Esophagus muscularis mucosa (tissue), 4 donors: Measurements from ENCODE around the gene KRTAP10-4.
"Not testable (repeated sequence)": the region's sequence is repeated elsewhere in the genome, so short reads cannot be mapped to it uniquely, and the experiment has no call there.

ENCODE experiments used
- EP300 ChIP-seq: sonication (generic); formaldehyde crosslinking; IDR thresholded peaks from one replicate; pipeline ENCODE4 v1.6.1; 2017; ENCODE audit warnings: antibody characterized with exemption
- POLR2A ChIP-seq: fragments of 450-650 bp; IDR thresholded peaks from one replicate; pipeline ENCODE4 v1.6.1; 2017; ENCODE audit warnings: antibody characterized with exemption, moderate library complexity, mild to moderate bottlenecking, low read depth
- POLR2AphosphoS5 ChIP-seq, 2 donors: sonication (generic); formaldehyde crosslinking; IDR thresholded peaks; one replicate each; pipeline ENCODE4 v1.6.1; 2017; ENCODE audit warnings: antibody characterized with exemption in 2 of 2
- TF ChIP-seq, protein P1 (sequence below), 3 experiments: fragments of 200-600 bp in 2 of 3; fragments of 450-650 bp in 1 of 3; sonication (generic) in 2 of 3; IDR thresholded peaks; one replicate each; pipeline ENCODE4 v1.5.1; 2017 to 2019; ENCODE audit warnings: antibody characterized with exemption in 3 of 3, mild to moderate bottlenecking in 2 of 3, moderate library complexity in 1 of 3

DNA sequence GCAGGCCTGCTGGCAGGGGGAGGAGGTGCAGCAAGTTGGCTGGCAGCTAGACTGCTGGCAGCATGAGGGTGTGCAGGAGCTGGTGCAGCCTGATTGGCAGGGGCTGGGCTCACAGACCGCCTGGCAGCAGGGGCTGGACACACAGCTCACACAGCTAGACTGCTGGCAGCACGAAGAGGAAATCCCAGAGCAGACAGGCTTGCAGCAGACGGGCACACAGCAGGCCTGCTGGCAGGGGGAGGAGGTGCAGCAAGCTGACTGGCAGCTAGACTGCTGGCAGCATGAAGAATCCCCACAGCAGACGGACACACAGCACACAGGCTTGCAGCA, 18.2 kb downstream of the KRTAP10-4 start:
- not testable (repeated sequence) for TF ChIP-seq POLR2A; POLR2AphosphoS5 (IDR thresholded peaks at IDR 0.05); EP300
- TF ChIP-seq, protein P1, sequence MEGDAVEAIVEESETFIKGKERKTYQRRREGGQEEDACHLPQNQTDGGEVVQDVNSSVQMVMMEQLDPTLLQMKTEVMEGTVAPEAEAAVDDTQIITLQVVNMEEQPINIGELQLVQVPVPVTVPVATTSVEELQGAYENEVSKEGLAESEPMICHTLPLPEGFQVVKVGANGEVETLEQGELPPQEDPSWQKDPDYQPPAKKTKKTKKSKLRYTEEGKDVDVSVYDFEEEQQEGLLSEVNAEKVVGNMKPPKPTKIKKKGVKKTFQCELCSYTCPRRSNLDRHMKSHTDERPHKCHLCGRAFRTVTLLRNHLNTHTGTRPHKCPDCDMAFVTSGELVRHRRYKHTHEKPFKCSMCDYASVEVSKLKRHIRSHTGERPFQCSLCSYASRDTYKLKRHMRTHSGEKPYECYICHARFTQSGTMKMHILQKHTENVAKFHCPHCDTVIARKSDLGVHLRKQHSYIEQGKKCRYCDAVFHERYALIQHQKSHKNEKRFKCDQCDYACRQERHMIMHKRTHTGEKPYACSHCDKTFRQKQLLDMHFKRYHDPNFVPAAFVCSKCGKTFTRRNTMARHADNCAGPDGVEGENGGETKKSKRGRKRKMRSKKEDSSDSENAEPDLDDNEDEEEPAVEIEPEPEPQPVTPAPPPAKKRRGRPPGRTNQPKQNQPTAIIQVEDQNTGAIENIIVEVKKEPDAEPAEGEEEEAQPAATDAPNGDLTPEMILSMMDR (IDR thresholded peaks at IDR 0.05) = not testable (repeated sequence)
